ENCODE results near the gene APP.

Gene APP

DNA sequence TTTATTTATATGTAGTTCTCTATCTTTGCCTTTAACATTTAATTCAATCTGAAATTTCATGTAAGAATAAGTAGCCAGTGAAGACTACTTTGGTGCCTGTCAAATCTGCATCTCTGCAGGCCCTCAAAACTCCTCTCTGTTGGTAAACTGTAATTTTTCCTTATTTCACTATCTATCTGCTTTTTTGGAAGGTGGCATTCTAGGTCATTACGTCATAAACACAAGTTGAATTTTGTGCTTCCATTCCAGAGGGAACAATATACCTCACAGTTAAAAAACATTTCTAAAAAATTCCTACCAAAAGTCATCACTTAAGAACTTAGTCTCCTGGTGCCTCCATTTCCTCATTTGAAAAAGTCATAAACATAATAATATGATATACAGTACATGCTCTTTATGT lies 259.8 kb downstream of the APP start:
- no peaks in the 10 kb centered on the region for H3K9me3 ChIP-seq (ENCODE audit: low read length)
- no peaks in the 10 kb centered on the region for H4K20me1 ChIP-seq (ENCODE audit: insufficient read depth, low read length)
- H3K27ac ChIP-seq (ENCODE audit: low read depth, low read length, poor library complexity, severe bottlenecking): no peak overlapping the region
- no peak overlapping the region for H2AFZ ChIP-seq (ENCODE audit: low read length)
- H3K36me3 ChIP-seq (ENCODE audit: insufficient read depth, low read length): no peaks in the 10 kb centered on the region
- H3K79me2 ChIP-seq (ENCODE audit: insufficient read depth, low read length): no peaks in the 10 kb centered on the region
- H3K4me1 ChIP-seq (ENCODE audit: insufficient read depth, low read length, severe bottlenecking): peaks cover 25% of the 10 kb centered on the region
- no peak overlapping the region for H3K9ac ChIP-seq (ENCODE audit: low read length)
- no peak overlapping the region; the same call in 1 of the 2 replicates for H3K4me2 ChIP-seq (ENCODE audit: low read length)
- H3K4me3 ChIP-seq (ENCODE audit: low read depth, low read length, poor library complexity, severe bottlenecking): peak overlapping the region; percentile 16
- H3F3A ChIP-seq (ENCODE audit: insufficient read depth, low read length): no peaks in the 10 kb centered on the region
- H3K27me3 ChIP-seq (ENCODE audit: insufficient read depth, low read length): no peaks in the 10 kb centered on the region
- TF ChIP-seq EZH2 (IDR thresholded peaks at IDR 0.05; ENCODE audit: borderline replicate concordance, low read length): no peak
- TF ChIP-seq, protein P1, sequence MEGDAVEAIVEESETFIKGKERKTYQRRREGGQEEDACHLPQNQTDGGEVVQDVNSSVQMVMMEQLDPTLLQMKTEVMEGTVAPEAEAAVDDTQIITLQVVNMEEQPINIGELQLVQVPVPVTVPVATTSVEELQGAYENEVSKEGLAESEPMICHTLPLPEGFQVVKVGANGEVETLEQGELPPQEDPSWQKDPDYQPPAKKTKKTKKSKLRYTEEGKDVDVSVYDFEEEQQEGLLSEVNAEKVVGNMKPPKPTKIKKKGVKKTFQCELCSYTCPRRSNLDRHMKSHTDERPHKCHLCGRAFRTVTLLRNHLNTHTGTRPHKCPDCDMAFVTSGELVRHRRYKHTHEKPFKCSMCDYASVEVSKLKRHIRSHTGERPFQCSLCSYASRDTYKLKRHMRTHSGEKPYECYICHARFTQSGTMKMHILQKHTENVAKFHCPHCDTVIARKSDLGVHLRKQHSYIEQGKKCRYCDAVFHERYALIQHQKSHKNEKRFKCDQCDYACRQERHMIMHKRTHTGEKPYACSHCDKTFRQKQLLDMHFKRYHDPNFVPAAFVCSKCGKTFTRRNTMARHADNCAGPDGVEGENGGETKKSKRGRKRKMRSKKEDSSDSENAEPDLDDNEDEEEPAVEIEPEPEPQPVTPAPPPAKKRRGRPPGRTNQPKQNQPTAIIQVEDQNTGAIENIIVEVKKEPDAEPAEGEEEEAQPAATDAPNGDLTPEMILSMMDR (IDR thresholded peaks at IDR 0.05; ENCODE audit: low read length): no peak
- H3K9me2 ChIP-seq (ENCODE audit: low read depth, low read length): no peaks in the 10 kb centered on the region

GRCh38 chr21:25909341-25909740 lies 261.2 kb downstream of the APP start:
- TF ChIP-seq, protein P1 (IDR thresholded peaks at IDR 0.05; ENCODE audit: low read length): no peak
- no peak for TF ChIP-seq EZH2 (IDR thresholded peaks at IDR 0.05; ENCODE audit: borderline replicate concordance, low read length)
- H3K27ac ChIP-seq (ENCODE audit: low read depth, low read length, poor library complexity, severe bottlenecking): no peak overlapping the region
- H3K9me2 ChIP-seq (ENCODE audit: low read depth, low read length): no peaks in the 10 kb centered on the region
- H3K9me3 ChIP-seq (ENCODE audit: low read length): no peaks in the 10 kb centered on the region
- no peak overlapping the region for H2AFZ ChIP-seq (ENCODE audit: low read length)
- H3K4me3 ChIP-seq (ENCODE audit: low read depth, low read length, poor library complexity, severe bottlenecking): no peak overlapping the region
- H4K20me1 ChIP-seq (ENCODE audit: insufficient read depth, low read length): no peaks in the 10 kb centered on the region
- no peaks in the 10 kb centered on the region for H3F3A ChIP-seq (ENCODE audit: insufficient read depth, low read length)
- no peaks in the 10 kb centered on the region for H3K36me3 ChIP-seq (ENCODE audit: insufficient read depth, low read length)
- no peak overlapping the region for H3K9ac ChIP-seq (ENCODE audit: low read length)
- peaks cover 25% of the 10 kb centered on the region for H3K4me1 ChIP-seq (ENCODE audit: insufficient read depth, low read length, severe bottlenecking)
- no peaks in the 10 kb centered on the region for H3K27me3 ChIP-seq (ENCODE audit: insufficient read depth, low read length)
- H3K4me2 ChIP-seq (ENCODE audit: low read length): no peak overlapping the region
- no peaks in the 10 kb centered on the region for H3K79me2 ChIP-seq (ENCODE audit: insufficient read depth, low read length)

- H2AFZ ChIP-seq (ENCODE audit: low read length): no peak overlapping the region
- no peaks in the 10 kb centered on the region for H3K36me3 ChIP-seq (ENCODE audit: insufficient read depth, low read length)
- TF ChIP-seq, protein P1 (IDR thresholded peaks at IDR 0.05; ENCODE audit: low read length): no peak
- TF ChIP-seq EZH2 (IDR thresholded peaks at IDR 0.05; ENCODE audit: borderline replicate concordance, low read length): no peak
- no peaks in the 10 kb centered on the region for H3K9me3 ChIP-seq (ENCODE audit: low read length)
- H3K4me3 ChIP-seq (ENCODE audit: low read depth, low read length, poor library complexity, severe bottlenecking): no peak overlapping the region
- no peak overlapping the region for H3K9ac ChIP-seq (ENCODE audit: low read length)
- H3F3A ChIP-seq (ENCODE audit: insufficient read depth, low read length): no peaks in the 10 kb centered on the region
- H3K27ac ChIP-seq (ENCODE audit: low read depth, low read length, poor library complexity, severe bottlenecking): no peak overlapping the region
- no peaks in the 10 kb centered on the region for H3K79me2 ChIP-seq (ENCODE audit: insufficient read depth, low read length)
- no peaks in the 10 kb centered on the region for H3K9me2 ChIP-seq (ENCODE audit: low read depth, low read length)
- no peaks in the 10 kb centered on the region for H3K27me3 ChIP-seq (ENCODE audit: insufficient read depth, low read length)
- H4K20me1 ChIP-seq (ENCODE audit: insufficient read depth, low read length): no peaks in the 10 kb centered on the region
- no peak overlapping the region for H3K4me2 ChIP-seq (ENCODE audit: low read length)
- H3K4me1 ChIP-seq (ENCODE audit: insufficient read depth, low read length, severe bottlenecking): peaks cover 21% of the 10 kb centered on the region
These were observed 262.1 kb downstream of the APP start for GRCh38 chr21:25908495-25908894.
